EL (cell line): Measurements from ENCODE around the gene CPNE1.
A peak's percentile ranks its signal among the peaks of the same experiment; 100 is the strongest.
"Not testable (repeated sequence)": the region's sequence is repeated elsewhere in the genome, so short reads cannot be mapped to it uniquely, and the experiment has no call there.

Experiments used
- DNase-seq: peaks from one replicate; pipeline ENCODE4 v3.0.0-alpha.2; 2016

The CPNE1 gene

DNA sequence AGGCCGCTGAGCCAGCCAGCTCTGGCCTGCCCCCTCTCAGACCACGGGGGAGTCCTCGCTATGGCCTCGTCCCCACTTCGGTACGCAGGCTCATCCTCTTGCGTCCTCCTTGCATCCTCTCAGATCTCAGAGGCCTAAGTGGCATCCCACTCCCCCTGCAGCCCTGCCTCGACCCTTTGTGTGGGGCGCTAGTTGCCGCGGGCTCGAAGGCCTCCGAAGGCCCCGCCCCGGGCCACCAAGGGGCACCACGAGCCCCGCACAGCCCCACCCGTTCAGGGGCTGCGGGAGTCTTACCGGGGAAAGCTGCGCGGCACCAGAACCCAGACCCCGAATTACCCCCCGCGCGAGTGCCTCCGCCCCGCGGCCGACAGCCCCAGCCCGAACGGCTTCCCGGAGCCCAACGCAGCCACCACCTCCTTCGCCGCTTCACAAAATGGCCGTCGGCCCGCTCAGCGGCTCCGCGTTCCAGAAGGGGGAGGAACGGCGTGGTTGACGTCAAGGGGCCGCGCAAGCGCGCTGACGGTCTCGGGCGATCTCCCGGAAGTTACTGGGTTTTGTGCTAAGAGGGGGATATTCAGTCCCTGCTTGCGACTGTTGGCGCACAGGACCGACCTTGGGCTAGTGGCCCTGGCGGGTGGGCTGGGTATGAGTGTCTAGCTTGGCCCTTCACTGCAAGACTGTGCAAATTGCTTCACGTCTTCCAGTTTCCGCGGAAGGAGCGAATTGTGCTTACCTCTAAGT is at the start of gene CPNE1, which contains the start of gene RBM12:
TSS of gene CPNE1 (minus strand) at position 435 of the 741 bp plus-strand sequence. CDS start 31,977 bp downstream, outside the sequence.
TSS of gene RBM12 (minus strand) at position 435 of the 741 bp plus-strand sequence. CDS start 9,578 bp downstream, outside the sequence.
- peak; percentile 92 for DNase-seq

DNA sequence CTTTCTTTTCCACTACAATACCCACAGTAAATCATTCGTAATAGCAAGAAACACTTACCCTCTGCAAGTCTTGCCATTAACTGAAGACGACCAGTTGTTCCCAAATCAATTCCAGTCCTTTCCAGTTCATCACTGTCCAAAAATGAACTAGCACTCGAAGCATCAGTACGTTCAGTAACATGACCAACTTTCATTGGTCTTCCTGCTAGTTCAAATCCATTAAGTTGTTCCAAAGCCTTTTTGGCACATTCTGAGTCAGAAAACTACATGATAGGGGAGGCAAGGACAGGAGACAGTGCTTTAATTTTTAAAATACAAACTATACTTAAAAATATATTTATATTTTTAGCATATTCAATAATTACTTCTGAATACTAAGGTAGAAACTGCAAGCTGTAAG is 49.4 kb upstream of the CPNE1 start:
- no peak for DNase-seq

DNA sequence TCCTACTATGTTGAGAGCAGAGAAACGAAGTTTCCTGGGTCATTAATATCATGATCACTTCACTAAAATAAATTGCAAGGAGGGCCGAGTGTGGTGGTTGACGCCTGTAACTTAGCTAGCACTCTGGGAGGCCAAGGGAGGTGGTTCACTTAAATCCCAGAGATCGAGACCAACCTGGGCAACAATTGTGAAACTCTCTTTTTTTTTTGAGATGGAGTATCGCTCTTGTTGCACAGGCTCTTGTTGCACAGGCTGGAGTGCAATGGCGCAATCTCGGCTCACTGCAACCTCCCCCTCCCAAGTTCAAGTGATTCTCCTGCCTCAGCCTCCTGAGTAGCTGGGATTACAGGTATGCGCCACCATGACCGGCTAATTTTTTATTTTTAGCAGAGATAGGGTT is 48.4 kb upstream of the CPNE1 start:
- not testable (repeated sequence) for DNase-seq

DNA sequence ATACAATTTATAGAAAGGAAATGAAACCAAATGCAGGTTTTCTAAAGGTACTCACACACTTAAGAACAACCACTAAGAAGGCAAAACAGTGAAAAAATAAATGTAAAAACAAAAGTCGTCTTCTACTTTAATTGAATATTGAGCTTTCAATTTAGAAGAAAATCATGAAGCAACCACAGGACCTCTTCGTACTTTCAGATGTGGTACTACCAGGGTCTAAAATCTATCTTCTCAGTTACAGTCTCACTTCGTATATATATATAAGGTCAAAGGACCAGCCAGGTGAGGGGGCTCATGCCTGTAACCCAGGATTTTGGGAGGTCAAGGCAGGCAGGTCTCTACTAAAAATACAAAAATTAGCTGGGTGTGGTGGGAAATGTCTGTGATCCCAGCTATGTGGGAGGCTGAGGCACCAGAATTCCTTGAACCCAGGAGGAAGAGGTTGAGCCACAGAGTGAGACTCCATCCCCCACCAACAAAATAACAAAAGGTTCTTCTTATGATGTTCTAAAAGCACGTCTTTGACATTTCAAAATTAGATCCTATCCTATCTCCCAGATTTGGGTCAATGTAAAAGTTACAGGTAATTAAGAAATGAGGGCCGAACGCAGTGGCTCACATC is 47.0 kb upstream of the CPNE1 start:
- no peak for DNase-seq

DNA sequence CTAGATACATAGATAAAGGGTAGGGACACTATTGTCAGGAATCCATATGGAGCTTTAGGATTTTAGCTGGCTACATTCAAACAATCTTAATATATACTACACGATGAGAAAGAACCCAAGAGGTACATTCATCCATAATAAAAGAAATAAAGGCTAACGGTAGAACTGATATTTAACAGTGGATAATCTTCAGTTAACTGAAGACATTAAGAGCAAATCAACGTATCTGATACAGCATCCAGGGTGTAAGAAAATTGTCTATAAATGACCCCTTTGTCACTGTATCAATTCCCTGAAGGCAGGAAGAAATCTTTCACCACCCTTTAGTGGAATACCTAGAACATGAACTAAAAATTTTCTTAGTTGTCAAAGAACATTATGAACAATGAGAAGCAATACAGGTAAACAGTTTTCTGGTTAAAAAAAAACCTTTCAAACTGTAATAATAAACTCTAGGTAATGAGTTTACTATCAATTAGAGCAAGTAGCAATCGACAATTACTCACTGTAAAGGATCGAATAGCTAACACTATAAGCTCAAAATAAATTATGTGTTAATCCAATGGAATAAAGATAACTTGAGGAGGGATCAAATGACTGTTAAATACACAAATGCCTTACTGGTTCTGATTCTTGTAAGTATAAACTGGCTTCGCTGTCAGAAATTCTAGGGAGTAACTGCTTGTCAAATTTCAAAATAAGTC is 46.3 kb upstream of the CPNE1 start:
- no peak for DNase-seq

DNA sequence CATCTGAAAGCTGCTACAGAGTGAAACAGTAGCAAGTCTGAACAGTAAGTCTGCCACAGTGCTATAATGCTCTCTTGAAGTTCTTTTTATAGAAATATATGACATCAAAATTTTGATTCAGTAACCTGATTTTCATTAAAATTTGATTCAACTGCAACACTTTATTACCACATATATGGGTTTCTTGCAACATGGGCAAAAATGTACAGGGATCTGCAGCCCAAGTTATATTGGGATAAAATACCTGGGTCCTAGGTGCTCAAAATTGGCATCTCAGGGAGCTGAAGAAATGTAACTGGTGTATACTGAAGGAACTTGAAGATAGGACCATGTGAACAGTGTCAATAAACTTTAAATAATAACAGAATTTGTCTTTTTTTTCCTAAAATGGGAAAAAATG is 45.3 kb upstream of the CPNE1 start:
- DNase-seq: no peak

DNA sequence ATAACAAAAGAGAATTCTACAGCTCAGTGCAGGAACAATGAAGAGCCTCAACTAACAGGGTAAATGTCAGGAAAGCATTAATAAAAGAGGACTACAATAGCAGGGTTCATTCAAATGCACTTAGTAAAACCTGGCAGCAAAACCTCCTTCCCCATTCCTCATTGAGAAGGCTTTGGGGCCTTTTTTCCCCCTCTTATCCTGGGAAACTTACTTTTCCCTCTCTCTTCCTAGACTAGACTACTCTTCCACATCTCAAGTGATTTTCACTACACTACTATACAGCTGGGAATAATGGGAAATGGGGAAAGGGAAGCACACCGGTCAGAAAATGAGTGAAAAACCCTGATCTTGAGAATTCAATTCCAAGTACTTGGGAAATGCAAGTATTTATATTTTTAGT is 44.6 kb upstream of the CPNE1 start:
- no peak for DNase-seq

DNA sequence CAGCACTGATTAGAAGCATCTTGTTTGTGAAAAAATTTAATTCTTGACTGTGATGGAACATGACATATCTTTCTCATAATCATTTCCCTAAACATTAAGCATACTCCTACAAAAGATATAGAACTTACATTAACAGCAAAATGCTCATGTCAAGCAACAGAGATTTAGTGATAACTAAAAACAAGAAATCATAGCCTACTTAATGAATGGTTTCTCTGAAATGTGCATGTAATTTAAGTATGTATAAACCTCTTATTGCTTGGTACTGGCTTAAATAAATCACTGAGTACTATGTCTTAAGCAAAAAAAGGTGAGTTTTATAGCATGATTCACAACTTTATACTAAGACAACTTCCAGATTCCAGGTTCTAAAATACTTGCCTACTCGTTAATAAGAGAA is 43.8 kb upstream of the CPNE1 start:
- DNase-seq: no peak

DNA sequence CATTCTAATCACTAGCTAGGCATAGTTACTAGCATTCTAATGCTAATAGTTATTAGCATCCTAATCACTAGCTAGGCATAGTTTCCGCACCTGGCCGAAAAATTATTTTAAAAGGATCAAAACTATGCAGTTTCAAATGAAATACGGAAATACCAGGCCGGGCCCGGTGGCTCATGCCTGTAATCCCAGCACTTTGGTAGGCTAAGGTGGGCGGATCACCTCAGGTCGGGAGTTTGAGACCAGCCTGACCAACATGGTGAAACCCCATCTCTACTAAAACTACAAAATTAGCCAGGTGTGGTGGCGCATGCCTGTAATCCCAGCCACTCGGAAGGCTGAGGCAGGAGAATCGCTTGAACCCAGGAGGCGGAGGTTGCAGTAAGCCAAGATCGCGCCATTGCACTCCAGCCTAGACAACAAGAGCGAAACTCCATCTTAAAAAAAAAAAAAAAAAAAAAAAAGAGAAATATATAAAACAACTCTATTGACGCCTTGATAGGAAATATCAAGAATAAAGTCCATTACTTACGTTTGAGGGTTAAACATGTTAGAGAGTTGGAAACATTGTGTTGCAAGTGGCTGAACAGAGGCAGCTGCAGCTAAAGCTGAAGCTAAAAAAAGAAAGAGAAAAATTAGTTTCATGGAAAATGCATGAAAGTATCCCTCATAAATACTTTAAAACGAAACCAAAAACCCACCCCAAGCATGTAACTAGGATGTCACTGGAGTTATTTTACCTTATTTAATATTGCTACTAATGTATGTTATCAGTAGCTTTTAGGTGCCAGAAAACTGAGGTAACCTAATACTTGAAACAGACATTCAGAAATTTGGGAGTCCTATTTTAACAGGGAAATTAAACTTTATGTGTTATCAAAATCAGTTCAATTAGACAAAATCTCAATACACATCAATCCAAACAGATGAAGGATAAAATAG is 42.2 kb upstream of the CPNE1 start:
- not testable (repeated sequence) for DNase-seq

DNA sequence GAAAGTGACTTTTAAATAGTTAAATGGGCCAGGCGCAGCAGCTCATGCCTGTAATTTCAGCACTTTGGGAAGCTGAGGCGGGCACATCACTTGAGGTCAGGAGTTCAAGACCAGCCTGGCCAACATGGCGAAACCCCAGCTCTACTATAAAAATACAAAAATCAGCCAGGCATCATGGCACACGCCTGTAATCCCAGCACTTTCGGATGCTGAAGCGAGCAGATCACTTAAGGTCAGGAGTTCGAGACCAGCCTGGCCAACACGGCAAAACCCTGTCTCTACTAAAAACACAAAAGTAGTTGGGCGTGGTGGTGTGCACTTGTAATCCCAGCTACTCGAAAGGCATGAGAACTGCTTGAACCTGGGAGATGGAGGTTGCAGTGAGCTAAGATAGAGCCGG is 41.2 kb upstream of the CPNE1 start:
- DNase-seq: not testable (repeated sequence)

DNA sequence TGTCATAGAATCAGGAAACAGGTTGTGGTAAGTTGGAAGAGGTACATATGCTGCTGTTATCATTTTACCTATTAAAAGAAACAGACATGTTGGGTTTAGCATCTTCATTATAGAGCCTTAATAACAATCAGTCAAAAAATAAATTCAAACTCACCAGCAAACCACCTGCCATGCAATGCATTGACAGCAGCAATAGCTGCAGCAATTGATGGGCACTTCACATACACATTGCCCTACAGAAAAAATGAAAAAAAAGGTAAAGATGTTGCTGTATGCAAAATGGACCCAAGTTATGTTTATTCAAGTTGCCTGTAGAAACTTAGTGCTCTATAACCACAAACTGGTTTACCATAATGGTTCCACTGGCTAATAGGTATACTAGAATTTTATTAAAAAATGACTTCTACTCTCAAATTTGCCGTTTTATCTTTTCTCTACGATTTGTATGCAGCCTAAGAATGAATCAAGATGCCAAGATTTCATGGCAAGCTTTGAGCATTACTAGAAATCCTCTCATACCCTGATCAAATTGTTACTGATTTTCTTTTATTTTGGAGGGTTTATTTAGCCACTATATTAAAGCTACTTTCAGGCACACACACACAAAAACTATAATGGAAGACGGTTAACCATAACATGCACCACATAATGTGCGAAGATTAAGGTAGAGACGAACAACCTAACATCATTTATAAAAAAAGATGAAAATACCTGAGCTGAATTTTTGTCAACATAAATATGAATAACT is 40.0 kb upstream of the CPNE1 start:
- DNase-seq: no peak

DNA sequence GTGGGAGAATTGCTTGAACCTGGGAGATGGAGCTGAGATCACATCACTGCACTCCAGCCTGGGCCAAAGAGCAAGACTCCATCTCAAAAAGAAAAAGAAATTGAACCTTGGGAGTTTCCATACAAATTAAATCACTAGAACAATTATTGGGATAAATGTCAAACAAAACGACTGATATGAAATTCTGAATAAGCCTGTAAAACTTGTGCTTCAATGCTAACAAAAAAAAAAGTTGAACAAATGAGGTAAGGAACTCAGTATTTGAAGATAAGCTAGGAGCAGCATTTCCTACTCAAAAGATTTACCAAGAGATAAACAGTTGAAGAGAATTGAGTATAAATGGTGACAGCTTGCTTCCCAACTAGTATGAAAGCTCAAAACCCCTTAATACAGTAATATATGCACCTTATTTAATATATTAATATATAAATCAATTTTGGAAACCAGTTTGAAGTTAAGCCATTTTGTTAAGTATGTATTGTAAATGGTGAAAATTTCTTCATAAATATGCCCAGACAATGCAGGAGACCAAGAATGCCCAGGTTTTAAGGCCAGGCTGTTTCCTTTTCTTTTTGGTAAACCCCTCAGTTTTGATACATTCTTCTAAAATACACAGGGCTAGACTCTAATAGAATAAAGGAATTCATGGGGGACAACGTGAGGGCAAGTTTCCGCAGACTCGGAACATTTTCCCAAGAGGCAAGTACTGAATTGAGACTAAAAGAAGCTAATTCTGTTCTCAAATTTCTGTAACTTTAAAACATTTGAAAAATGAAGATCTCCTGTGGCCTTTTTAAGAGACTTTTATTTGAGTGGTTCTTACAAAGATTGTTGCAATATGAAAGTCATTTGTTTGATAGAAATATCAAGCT is 38.4 kb upstream of the CPNE1 start:
- DNase-seq: no peak

DNA sequence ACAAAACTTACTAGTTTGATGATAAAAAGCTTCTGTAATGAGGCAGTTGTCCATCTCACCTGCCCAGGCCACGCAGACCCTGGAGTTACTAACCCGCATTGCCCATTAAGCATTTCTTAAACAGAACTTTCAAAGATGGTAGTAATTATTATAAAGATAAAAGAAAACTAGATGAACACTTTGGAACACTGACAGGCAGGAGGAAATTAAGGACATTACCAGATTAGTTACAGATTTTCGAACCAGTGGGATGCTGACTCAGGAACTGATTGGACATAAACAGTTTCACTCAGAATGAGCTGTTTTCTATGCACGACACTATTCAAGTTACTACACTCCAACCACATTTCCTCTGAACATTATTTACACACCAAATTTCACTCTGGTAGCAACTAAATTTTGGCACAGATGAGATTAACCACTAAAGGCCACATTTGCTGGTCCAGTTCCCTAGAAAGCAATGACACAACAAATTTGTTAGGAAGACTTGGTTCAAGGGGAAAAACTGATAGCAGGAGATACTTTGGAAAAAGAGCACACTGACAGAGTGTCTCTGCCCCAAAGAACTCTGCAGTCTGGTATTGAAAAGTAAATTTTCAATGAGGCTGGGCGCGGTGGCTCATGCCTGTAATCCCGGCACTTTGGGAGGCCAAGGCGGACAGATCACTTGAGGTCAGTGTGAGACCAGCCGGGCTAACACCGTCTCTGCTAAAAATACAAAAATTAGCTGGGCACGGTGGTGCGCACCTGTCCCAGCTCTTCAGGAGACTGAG is 37.5 kb upstream of the CPNE1 start:
- peak; percentile 34 for DNase-seq

DNA sequence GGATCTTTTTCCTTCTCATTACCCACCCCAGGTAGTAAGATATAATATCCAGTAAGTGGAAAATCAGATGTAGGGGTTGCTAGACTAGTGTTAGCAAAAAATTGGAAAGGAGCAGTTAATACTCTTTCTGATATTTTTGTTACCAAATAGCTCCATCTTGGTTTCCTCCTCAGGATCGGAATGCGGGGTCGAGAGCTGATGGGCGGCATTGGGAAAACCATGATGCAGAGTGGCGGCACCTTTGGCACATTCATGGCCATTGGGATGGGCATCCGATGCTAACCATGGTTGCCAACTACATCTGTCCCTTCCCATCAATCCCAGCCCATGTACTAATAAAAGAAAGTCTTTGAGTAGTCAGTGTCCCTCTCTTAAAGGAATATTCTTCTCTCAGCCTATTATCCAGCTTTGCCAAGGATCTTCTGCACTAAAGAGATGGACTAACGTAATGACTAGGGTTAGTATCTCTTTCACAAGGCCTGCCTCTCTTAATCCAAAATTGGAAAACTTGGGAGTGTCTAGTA is 36.0 kb upstream of the CPNE1 start:
- DNase-seq: no peak

DNA sequence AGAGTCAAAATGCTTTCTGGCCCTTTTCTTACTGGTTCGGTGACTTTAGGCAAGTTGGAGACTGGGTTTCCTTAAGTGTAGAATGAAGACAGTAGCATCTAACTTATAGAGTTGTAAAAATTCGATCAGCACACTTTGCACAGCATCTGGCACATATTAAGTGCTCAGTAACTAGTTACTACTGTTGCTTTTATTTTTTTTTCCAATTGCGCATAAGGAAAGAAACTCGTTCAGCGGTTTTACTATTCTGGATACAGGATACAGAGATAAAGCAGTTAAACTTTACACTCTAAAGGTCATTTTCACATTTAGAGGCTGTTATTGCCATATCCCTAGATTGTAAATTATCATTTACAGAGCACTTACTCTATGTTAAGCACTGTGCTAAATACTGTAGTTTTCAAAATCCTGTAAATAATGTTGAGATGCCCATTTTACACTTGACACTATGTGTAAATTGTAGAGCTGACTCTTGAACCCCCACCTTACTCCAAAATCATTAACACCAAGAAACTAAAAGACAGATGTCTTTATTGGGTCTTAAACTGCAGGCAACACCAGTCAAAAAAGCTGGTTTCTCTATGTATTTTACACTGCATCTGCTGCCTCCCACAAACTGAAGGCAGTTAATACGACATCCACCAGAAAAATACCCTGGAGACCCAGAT is 35.4 kb upstream of the CPNE1 start:
- no peak for DNase-seq

DNA sequence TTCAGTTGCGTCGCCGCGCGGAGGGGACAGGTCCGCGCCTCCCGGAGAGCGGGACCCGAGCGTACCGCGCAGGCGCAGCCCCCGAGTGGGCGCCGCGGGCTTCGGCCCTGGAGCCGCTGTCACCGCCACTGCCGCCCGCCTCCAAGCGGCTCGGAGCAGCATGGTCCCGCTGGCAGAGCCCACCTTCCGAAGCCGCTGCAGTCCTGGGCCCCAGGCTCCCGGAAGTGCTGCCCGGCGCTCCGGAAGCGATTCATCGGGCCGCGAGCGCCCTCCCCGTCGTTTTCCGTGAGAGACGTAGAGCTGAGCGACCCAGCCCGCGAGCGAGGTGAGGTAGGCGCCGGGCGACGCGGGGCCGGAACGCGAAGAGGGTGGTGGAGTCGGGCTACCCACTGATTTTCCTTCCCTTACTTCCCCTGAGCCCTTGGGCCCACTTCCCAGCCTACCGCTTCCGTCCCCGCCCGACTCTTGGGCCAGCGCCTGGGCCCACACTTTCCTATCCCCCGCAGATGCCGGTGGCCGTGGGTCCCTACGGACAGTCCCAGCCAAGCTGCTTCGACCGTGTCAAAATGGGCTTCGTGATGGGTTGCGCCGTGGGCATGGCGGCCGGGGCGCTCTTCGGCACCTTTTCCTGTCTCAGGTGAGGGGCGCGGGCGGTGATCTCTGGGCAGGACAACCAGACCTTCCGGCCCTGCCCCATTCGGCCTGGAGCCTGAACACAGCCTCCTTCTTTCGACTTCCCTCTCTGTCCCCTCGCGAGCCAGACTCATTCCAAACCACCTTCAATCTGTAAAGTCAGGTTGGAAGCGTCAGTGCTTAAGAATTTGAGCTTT is 34.6 kb upstream of the CPNE1 start, which contains the start of the genes NFS1 and ROMO1:
TSS of gene NFS1 (minus strand) at position 226 of the 830 bp plus-strand sequence. CDS start at position 162, 64 bp downstream.
TSS of gene ROMO1 (plus strand) at position 279 of the 830 bp plus-strand sequence. CDS start at position 507, 228 bp downstream.
- peak; percentile 86 for DNase-seq

DNA sequence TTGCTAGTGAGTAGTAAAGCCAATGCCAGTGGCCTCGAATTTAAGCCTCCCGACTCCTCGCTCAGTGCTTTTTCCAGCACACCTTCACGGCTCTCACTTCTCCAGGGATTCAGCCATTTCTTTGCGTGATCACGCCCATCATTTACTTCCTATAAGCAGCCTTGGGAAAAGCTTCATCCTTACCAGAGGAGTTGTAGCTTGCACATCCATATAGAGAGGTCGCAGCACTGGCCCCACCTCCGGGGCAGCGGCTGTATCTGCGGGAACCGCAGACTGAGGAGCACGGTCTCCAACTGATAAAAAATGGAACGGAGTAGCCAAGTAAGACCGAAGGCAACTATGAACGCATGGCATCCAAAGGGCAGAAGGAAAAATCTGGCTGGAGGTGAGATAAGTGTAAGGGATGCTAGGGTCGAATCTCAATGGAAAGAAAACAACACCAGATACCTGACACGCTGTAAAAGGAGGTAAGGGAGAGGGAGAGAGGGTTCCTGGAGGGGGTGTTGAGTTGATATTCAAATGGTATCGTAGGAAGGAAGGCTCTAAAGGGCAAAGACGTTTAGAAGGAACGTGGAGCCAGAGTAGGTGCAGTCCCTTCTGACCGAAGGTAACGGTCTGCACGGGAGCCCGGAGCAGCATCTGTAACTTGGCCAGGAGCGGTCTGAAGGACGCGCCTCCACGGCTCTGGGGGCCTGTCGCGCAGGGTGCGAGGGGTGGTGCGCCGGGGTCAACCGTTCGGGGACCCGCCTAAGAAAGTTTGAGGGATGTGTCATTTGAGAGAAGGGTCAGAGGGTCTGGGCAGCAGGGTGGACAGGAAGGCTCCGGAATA is 33.8 kb upstream of the CPNE1 start:
- DNase-seq: no peak
